GM12878 (cell line): ENCODE results near the gene SCEL.

ENCODE experiments used
- BACH1 ChIP-seq: fragments of 450-650 bp; IDR thresholded peaks from 2 replicates; pipeline ENCODE4 v1.6.1; 2017; ENCODE audit warnings: mild to moderate bottlenecking, borderline replicate concordance
- EP300 ChIP-seq, 2 experiments: fragments of 150-350 bp in 1 of 2; IDR thresholded peaks; 2 replicates each; pipeline ENCODE4 v1.6.1; 2011 to 2012; ENCODE audit warnings: low read depth in 2 of 2, low read length in 2 of 2, borderline replicate concordance in 1 of 2, improper control_type of control experiment in 1 of 2, inconsistent platforms in 1 of 2; ENCODE audit not compliant: control insufficient read depth in 1 of 2
- EZH2 ChIP-seq: IDR thresholded peaks from 2 replicates; pipeline ENCODE4 v1.6.1; 2012; ENCODE audit warnings: low read depth, mild to moderate bottlenecking, control low read depth, inconsistent platforms, low read length, borderline replicate concordance; ENCODE audit not compliant: control insufficient read depth
- HDAC6 ChIP-seq: fragments of 200-600 bp; sonication (generic); IDR thresholded peaks from one replicate; pipeline ENCODE4 v1.8.0; 2017; ENCODE audit warnings: antibody characterized with exemption; ENCODE audit not compliant: unreplicated experiment
- POLR2A ChIP-seq: IDR thresholded peaks from 2 replicates; pipeline ENCODE4 v1.6.1; 2011; ENCODE audit warnings: low read depth, mild to moderate bottlenecking, low read length
- POLR2AphosphoS5 ChIP-seq: IDR thresholded peaks from 2 replicates; pipeline ENCODE4 v1.6.1; 2011; ENCODE audit warnings: mild to moderate bottlenecking, low read length, inconsistent platforms
- RAD21 ChIP-seq: IDR thresholded peaks from 2 replicates; pipeline ENCODE4 v1.6.1; 2011; ENCODE audit warnings: mild to moderate bottlenecking, low read depth, low read length, moderate library complexity; ENCODE audit not compliant: insufficient read depth
- RFX5 ChIP-seq: IDR thresholded peaks from 2 replicates; pipeline ENCODE4 v1.6.1; 2011; ENCODE audit warnings: low read depth, low read length, improper control_type of control experiment
- SMAD1 ChIP-seq: fragments of 450-650 bp; IDR thresholded peaks from 2 replicates; pipeline ENCODE4 v1.6.1; 2018; ENCODE audit warnings: mild to moderate bottlenecking, low read depth; ENCODE audit not compliant: partially characterized antibody
- SRF ChIP-seq, 2 experiments: IDR thresholded peaks; 2 replicates each; pipeline ENCODE4 v1.6.1; 2011; ENCODE audit warnings: low read depth in 2 of 2, low read length in 2 of 2, mild to moderate bottlenecking in 1 of 2, moderate library complexity in 1 of 2
- STAT1 ChIP-seq: fragments of 450-650 bp; conservative IDR thresholded peaks from 2 replicates; pipeline ENCODE4 v1.6.1; 2014; ENCODE audit warnings: antibody characterized with exemption, mild to moderate bottlenecking
- TCF7 ChIP-seq: IDR thresholded peaks from 2 replicates; pipeline ENCODE4 v1.6.1; 2014; ENCODE audit warnings: antibody characterized with exemption, borderline replicate concordance
- TF ChIP-seq, protein P1 (sequence below), 3 experiments: IDR thresholded peaks in 2 of 3; conservative IDR thresholded peaks in 1 of 3; 2 replicates each; pipeline ENCODE4 v1.5.1; 2011; ENCODE audit warnings: low read depth in 3 of 3, low read length in 3 of 3, mild to moderate bottlenecking in 3 of 3, control low read depth in 2 of 3, moderate library complexity in 2 of 3, inconsistent platforms in 1 of 3, mixed read lengths in 1 of 3; ENCODE audit not compliant: control insufficient read depth in 2 of 3, insufficient read depth in 1 of 3; ENCODE audit errors: extremely low read depth in 1 of 3

DNA sequence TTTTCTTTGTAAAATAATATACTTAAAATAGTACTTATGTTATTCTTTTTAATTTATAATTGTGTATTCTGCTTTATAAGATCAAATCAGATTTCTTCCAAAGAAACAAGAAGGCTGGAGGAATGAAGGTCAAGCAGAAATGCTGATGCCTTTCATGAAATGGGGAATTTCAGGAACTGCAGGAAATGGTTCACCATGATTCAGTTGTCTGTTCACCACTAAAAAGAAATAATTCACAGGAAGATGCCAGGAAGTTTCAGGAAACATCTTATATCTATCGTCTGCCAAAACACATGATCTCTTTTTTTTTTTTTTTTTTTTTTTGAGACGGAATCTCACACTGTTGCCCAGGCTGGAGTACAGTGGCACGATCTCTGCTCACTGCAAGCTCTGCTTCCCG is 15.7 kb upstream of the SCEL start:
- TF ChIP-seq, protein P1, sequence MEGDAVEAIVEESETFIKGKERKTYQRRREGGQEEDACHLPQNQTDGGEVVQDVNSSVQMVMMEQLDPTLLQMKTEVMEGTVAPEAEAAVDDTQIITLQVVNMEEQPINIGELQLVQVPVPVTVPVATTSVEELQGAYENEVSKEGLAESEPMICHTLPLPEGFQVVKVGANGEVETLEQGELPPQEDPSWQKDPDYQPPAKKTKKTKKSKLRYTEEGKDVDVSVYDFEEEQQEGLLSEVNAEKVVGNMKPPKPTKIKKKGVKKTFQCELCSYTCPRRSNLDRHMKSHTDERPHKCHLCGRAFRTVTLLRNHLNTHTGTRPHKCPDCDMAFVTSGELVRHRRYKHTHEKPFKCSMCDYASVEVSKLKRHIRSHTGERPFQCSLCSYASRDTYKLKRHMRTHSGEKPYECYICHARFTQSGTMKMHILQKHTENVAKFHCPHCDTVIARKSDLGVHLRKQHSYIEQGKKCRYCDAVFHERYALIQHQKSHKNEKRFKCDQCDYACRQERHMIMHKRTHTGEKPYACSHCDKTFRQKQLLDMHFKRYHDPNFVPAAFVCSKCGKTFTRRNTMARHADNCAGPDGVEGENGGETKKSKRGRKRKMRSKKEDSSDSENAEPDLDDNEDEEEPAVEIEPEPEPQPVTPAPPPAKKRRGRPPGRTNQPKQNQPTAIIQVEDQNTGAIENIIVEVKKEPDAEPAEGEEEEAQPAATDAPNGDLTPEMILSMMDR (IDR thresholded peaks at IDR 0.05 in 2 of 3, conservative IDR thresholded peaks at IDR 0.05 in 1 of 3; ENCODE audit: control insufficient read depth in 2 of 3, extremely low read depth in 1 of 3, insufficient read depth in 1 of 3, low read depth in 3 of 3, low read length in 3 of 3) = no peak
- TF ChIP-seq POLR2A = no peak
- TF ChIP-seq HDAC6 = no peak
- no peak for TF ChIP-seq RAD21
- no peak for TF ChIP-seq TCF7
- no peak for TF ChIP-seq RFX5
- no peak for TF ChIP-seq BACH1
- TF ChIP-seq POLR2AphosphoS5 = no peak
- no peak for TF ChIP-seq STAT1
- no peak for TF ChIP-seq EP300 (IDR thresholded peaks at IDR 0.05; ENCODE audit: borderline replicate concordance in 1 of 2, control insufficient read depth in 1 of 2, low read depth in 2 of 2, low read length in 2 of 2)
- TF ChIP-seq SMAD1 = no peak
- TF ChIP-seq EZH2 = no peak
- no peak for TF ChIP-seq SRF (IDR thresholded peaks at IDR 0.05; ENCODE audit: low read depth in 2 of 2, low read length in 2 of 2)
